Fibroblast of lung (primary cell): Measurements from ENCODE around the gene CXCR3.

Source experiments
- CTCF ChIP-seq, 2 donors: IDR thresholded peaks in 1 of 2; conservative IDR thresholded peaks in 1 of 2; 1 replicate in 1 of 2; 2 replicates in 1 of 2; pipeline ENCODE4 v1.5.1; 2011 to 2012; ENCODE audit warnings: low read length in 2 of 2, control low read depth in 1 of 2, inconsistent platforms in 1 of 2, low read depth in 1 of 2, mild to moderate bottlenecking in 1 of 2
- EZH2 ChIP-seq: IDR thresholded peaks from 2 replicates; pipeline ENCODE4 v1.5.1; 2012; ENCODE audit warnings: low read length, control low read depth, mild to moderate bottlenecking; ENCODE audit errors: missing control alignments

- TF ChIP-seq CTCF (conservative IDR thresholded peaks at IDR 0.05 in 1 of 2, IDR thresholded peaks at IDR 0.05 in 1 of 2; ENCODE audit: low read depth in 1 of 2, low read length in 2 of 2): no peak
- no peak for TF ChIP-seq EZH2
These were observed 42.5 kb upstream of the CXCR3 start for GRCh38 chrX:71660562-71661416.
